Uterus (tissue), 4 donors: Measurements from ENCODE around the gene GLIPR1L1. TPM values are rescaled to one million over a fixed set of nuclear protein-coding genes. Genes with fewer than 3 reads are reported as not detected.

ENCODE experiments used
- DNase-seq, 2 donors: peaks; one replicate each; pipeline ENCODE4 v3.0.0-alpha.2; 2019 to 2020
- H3K27ac ChIP-seq, 2 donors: fragments of 200-600 bp; sonication (generic); 1 replicate in 1 of 2; 2 replicates in 1 of 2; pipeline ENCODE4 v1.5.1; 2016 to 2018
- H3K27me3 ChIP-seq, 2 donors: fragments of 200-600 bp; sonication (generic); one replicate each; pipeline ENCODE4 v1.5.1; 2018 to 2019; ENCODE audit warnings: control low read depth in 1 of 2
- H3K36me3 ChIP-seq, 2 donors: fragments of 200-600 bp; sonication (generic); one replicate each; pipeline ENCODE4 v1.5.1; 2019; ENCODE audit warnings: control low read depth in 1 of 2
- H3K4me1 ChIP-seq, 2 donors: fragments of 200-600 bp; sonication (generic); one replicate each; pipeline ENCODE4 v1.5.1; 2018 to 2019; ENCODE audit warnings: control low read depth in 1 of 2
- H3K4me3 ChIP-seq, 2 donors: fragments of 200-600 bp; sonication (generic); 1 replicate in 1 of 2; 2 replicates in 1 of 2; pipeline ENCODE4 v1.5.1; 2018 to 2019; ENCODE audit warnings: mild to moderate bottlenecking in 1 of 2
- H3K9me3 ChIP-seq, 2 donors: fragments of 200-600 bp; sonication (generic); one replicate each; pipeline ENCODE4 v1.5.1; 2019; ENCODE audit warnings: control low read depth in 1 of 2
- CTCF ChIP-seq, 4 experiments: fragments of 200-600 bp in 2 of 4; fragments of 450-650 bp in 2 of 4; sonication (generic) in 2 of 4; IDR thresholded peaks; one replicate each; pipeline ENCODE4 v1.5.1; 2016 to 2019; ENCODE audit warnings: antibody characterized with exemption in 4 of 4, mild to moderate bottlenecking in 2 of 4, moderate library complexity in 1 of 4
- POLR2A ChIP-seq, 2 donors: fragments of 450-650 bp; IDR thresholded peaks; one replicate each; pipeline ENCODE4 v1.6.1; 2016; ENCODE audit warnings: antibody characterized with exemption in 2 of 2, mild to moderate bottlenecking in 1 of 2, moderate library complexity in 1 of 2
- intact Hi-C: fragments of 100-400 bp; cut with DNase I; formaldehyde crosslinking; loops from one replicate; pipeline ENCODE4 v1.15.1; 2023; ENCODE audit warnings: low total_unique reads
- total RNA-seq, 4 donors: library from RNA; depleted of rRNA in 3 of 4; stranded (reverse); fragments of >200 nt in 3 of 4; gene quantifications; one replicate each; pipeline versions ENCODE4 v1.1.0 to v1.2.4, GENCODE V29; 2014 to 2023
- donor health status: DM: yes; HTN: yes; CAD: no.

Gene GLIPR1L1
- total RNA-seq, 4 donors from 2014 or later, result not detected

- TF ChIP-seq CTCF (IDR thresholded peaks at IDR 0.05) (no peak), POLR2A (IDR thresholded peaks at IDR 0.05) (no peak)
- Histone ChIP-seq H3K27me3 (no peaks in the 10 kb centered on the region), H3K9me3 (no peaks in the 10 kb centered on the region), H3K4me1 (peaks cover 9 to 11% of the 10 kb centered on the region in 2 donors), H3K27ac (peak overlapping the region; percentile 92), H3K4me3 (peak overlapping the region; percentile 48 to 51), H3K36me3 (no peaks in the 10 kb centered on the region)
- no peak for DNase-seq
- intact Hi-C loops, result no loop called here
Measured at GRCh38 chr12:75389706-75390105, 55.2 kb downstream of the GLIPR1L1 start.

- no peak for DNase-seq
- Histone ChIP-seq H3K36me3 (no peaks in the 10 kb centered on the region), H3K4me3 (peak overlapping the region; percentile 48 to 51), H3K9me3 (no peaks in the 10 kb centered on the region), H3K27ac (peak overlapping the region; percentile 92), H3K27me3 (no peaks in the 10 kb centered on the region), H3K4me1 (peaks cover 9 to 11% of the 10 kb centered on the region in 2 donors)
- TF ChIP-seq POLR2A (IDR thresholded peaks at IDR 0.05) (no peak), CTCF (IDR thresholded peaks at IDR 0.05) (no peak)
- intact Hi-C loops, result no loop called here
Measured at GRCh38 chr12:75390156-75390898, 55.9 kb downstream of the GLIPR1L1 start.

- intact Hi-C loops, result no loop called here
- TF ChIP-seq CTCF (IDR thresholded peaks at IDR 0.05), result peak; percentile 79 to 82 (median 80)
- TF ChIP-seq POLR2A (IDR thresholded peaks at IDR 0.05), result peak; percentile 83 to 89
Measured at GRCh38 chr12:75390899-75391538, 56.5 kb downstream of the GLIPR1L1 start, which contains the start of gene GLIPR1L2. TSS of gene GLIPR1L2 (plus strand) at chr12:75391089. CDS start at chr12:75391117, 28 bp downstream.

GRCh38 chr12:75404231-75404630 is 69.8 kb downstream of the GLIPR1L1 start:
- intact Hi-C loops, result no loop called here
- Histone ChIP-seq H3K27me3 (no peaks in the 10 kb centered on the region), H3K4me1 (no peaks in the 10 kb centered on the region), H3K27ac (no peak overlapping the region), H3K4me3 (no peak overlapping the region), H3K36me3 (no peaks in the 10 kb centered on the region), H3K9me3 (no peaks in the 10 kb centered on the region)
- TF ChIP-seq CTCF (IDR thresholded peaks at IDR 0.05) (no peak), POLR2A (IDR thresholded peaks at IDR 0.05) (no peak)
- DNase-seq, result no peak

More at GRCh38 chr12:75390899-75391538, 56.5 kb downstream of the GLIPR1L1 start, which contains the start of gene GLIPR1L2:
- H3K36me3 ChIP-seq, result no peaks in the 10 kb centered on the region
- H3K9me3 ChIP-seq, result no peaks in the 10 kb centered on the region
- peaks cover 9 to 11% of the 10 kb centered on the region in 2 donors for H3K4me1 ChIP-seq
- H3K27me3 ChIP-seq, result no peaks in the 10 kb centered on the region
- DNase-seq, result peak; percentile 95 to 96
- H3K27ac ChIP-seq, result peak within 1 kb of the TSS; percentile 92
- peak within 1 kb of the TSS; percentile 48 to 51 for H3K4me3 ChIP-seq

GRCh38 chr12:75407683-75408082 is 73.2 kb downstream of the GLIPR1L1 start:
- H3K4me1 ChIP-seq, result no peaks in the 10 kb centered on the region
- no peaks in the 10 kb centered on the region for H3K36me3 ChIP-seq
- TF ChIP-seq CTCF (IDR thresholded peaks at IDR 0.05) (no peak), POLR2A (IDR thresholded peaks at IDR 0.05) (no peak)
- H3K27me3 ChIP-seq, result no peaks in the 10 kb centered on the region
- no peak overlapping the region for H3K4me3 ChIP-seq
- no peak for DNase-seq
- no peaks in the 10 kb centered on the region for H3K9me3 ChIP-seq
- H3K27ac ChIP-seq, result no peak overlapping the region
- intact Hi-C loops, result no loop called here
